Measurements from ENCODE around the gene SEMA4B.
"Not testable (repeated sequence)": the region's sequence is repeated elsewhere in the genome, so short reads cannot be mapped to it uniquely, and the experiment has no call there.

The SEMA4B gene

DNA sequence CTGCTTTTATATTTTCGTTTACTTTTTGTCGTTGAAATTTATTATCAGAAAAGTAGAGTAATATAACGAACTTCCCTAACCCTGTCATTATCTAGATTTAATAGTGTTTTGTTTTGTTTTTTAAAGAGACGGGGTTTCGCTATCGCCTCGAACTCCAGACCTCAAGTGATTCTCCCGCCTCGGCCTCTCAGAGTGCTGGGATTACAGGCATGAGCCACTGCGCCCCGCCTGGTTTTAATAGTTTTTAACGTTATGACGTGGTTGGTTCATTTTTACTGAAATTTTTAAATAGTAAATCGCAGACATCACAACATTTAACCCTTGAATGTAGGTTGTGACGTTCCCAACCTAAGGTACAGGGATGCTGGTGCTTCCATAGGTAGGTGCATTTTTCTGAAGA lies 65.4 kb downstream of the SEMA4B start:
- no peaks in the 10 kb centered on the region for H3K9me3 ChIP-seq
- TF ChIP-seq, protein P1, sequence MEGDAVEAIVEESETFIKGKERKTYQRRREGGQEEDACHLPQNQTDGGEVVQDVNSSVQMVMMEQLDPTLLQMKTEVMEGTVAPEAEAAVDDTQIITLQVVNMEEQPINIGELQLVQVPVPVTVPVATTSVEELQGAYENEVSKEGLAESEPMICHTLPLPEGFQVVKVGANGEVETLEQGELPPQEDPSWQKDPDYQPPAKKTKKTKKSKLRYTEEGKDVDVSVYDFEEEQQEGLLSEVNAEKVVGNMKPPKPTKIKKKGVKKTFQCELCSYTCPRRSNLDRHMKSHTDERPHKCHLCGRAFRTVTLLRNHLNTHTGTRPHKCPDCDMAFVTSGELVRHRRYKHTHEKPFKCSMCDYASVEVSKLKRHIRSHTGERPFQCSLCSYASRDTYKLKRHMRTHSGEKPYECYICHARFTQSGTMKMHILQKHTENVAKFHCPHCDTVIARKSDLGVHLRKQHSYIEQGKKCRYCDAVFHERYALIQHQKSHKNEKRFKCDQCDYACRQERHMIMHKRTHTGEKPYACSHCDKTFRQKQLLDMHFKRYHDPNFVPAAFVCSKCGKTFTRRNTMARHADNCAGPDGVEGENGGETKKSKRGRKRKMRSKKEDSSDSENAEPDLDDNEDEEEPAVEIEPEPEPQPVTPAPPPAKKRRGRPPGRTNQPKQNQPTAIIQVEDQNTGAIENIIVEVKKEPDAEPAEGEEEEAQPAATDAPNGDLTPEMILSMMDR (IDR thresholded peaks at IDR 0.05), result no peak
- peak overlapping the region; percentile 90 for H3K27ac ChIP-seq
- H3K27me3 ChIP-seq, result no peaks in the 10 kb centered on the region
- peaks cover 26 to 28% of the 10 kb centered on the region in 2 experiments for H3K4me1 ChIP-seq (ENCODE audit: control insufficient read depth in 1 of 2, insufficient read depth in 1 of 2, low read depth in 1 of 2, low read length in 1 of 2)
- H3K4me3 ChIP-seq (ENCODE audit: low read depth in 1 of 2, low read length in 1 of 2), result peak overlapping the region; percentile 85 to 88
- H3K36me3 ChIP-seq, result peaks cover 16% of the 10 kb centered on the region

DNA sequence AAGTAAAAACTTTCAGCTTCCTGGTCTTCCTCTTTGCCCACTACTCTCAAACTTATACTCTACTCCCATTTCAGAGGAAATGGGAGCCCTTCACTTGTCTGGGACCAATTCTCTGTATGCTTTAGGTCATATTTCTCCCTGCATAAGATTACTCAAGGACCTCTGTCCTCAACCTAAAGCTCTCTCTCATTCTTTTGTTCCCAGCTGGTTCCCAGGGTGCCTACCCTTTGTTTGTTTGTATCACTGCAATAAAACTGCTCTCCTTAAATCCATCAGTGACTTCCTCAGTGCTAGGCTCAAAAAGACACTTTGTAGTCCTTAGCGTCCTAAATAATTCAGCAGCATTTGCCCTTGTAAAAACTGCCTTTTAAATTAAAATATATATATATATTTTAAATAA lies 67.3 kb downstream of the SEMA4B start:
- H3K27me3 ChIP-seq, result no peaks in the 10 kb centered on the region
- no peaks in the 10 kb centered on the region for H3K9me3 ChIP-seq
- peaks cover 26 to 28% of the 10 kb centered on the region in 2 experiments for H3K4me1 ChIP-seq (ENCODE audit: control insufficient read depth in 1 of 2, insufficient read depth in 1 of 2, low read depth in 1 of 2, low read length in 1 of 2)
- H3K4me3 ChIP-seq (ENCODE audit: low read depth in 1 of 2, low read length in 1 of 2), result no peak overlapping the region
- TF ChIP-seq, protein P1 (IDR thresholded peaks at IDR 0.05), result no peak
- peaks cover 35% of the 10 kb centered on the region for H3K36me3 ChIP-seq
- H3K27ac ChIP-seq, result no peak overlapping the region

DNA sequence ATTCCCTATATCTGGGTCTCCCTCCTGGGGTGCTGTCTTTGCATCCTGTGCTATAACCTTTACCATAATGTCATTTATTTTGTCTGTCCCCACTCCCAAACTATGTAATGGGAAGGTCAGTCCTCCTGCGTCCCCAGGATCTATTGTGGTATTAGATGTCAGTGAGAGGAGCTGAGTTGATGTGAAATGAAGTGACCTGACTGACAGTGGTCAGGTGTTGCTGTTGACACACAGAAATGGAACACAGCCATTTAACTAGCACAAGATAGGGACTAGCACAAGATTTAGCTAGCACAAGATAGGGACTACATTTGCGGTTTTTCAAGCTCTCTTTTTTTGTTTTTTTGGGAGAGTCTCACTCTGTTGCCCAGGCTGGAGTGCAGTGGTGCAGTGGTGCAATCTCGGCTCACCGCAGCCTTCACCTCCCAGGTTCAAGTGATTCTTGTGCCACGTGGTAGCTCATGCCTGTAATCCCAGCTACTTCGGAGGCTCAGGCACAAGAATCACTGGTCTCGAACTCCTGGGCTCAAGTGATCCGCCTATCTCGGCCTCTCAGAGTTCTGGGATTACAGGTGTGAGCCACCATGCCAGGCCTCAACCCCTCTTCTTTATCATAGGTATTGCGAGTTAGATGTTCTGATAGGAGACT lies 69.5 kb downstream of the SEMA4B start:
- Histone ChIP-seq H3K36me3 (peaks cover 39% of the 10 kb centered on the region), H3K27me3 (no peaks in the 10 kb centered on the region), H3K4me3 (ENCODE audit: low read depth in 1 of 2, low read length in 1 of 2) (no peak overlapping the region), H3K9me3 (no peaks in the 10 kb centered on the region), H3K27ac (no peak overlapping the region), H3K4me1 (ENCODE audit: control insufficient read depth in 1 of 2, insufficient read depth in 1 of 2, low read depth in 1 of 2, low read length in 1 of 2) (peaks cover 15 to 17% of the 10 kb centered on the region in 2 experiments)
- TF ChIP-seq, protein P1 (IDR thresholded peaks at IDR 0.05), result no peak

DNA sequence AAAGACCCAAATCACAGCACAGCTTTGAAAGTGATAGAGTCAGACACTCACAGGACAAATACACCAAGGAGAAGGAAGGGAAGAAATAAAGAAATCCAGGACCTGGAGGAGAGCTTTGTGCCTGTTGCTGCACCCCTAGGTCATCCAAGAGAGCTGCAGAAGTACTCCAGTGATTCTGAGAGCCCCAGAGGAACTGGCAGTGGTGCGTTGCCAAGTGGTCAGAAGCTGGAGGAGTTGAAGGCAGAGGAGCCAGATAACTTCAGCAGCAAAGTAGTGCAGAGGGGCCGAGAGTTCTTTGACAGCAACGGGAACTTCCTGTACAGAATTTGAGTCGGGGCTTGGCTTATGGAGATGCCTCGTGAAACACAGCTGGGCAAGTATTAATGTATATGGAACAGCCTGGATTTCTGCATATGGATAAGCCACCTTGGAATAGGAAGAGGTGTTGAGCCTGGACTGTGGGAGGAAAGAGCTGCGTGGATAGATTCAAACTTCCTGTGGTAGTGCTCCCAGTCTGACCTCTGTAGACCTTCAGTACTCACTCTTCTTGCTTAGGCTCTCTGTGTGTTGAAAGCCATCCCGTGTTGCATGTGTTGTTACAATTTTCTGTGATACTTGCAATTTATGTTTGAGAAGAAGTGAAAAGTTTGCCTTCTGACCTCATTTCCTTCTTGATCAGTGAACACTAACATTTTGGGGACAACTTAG lies 70.5 kb downstream of the SEMA4B start:
- peaks cover 39% of the 10 kb centered on the region for H3K36me3 ChIP-seq
- H3K27ac ChIP-seq, result peak overlapping the region; percentile 0
- H3K4me1 ChIP-seq (ENCODE audit: control insufficient read depth in 1 of 2, insufficient read depth in 1 of 2, low read depth in 1 of 2, low read length in 1 of 2), result peaks cover 9 to 10% of the 10 kb centered on the region in 2 experiments
- H3K9me3 ChIP-seq, result no peaks in the 10 kb centered on the region
- H3K4me3 ChIP-seq (ENCODE audit: low read depth in 1 of 2, low read length in 1 of 2), result no peak overlapping the region
- TF ChIP-seq, protein P1 (IDR thresholded peaks at IDR 0.05), result no peak
- no peaks in the 10 kb centered on the region for H3K27me3 ChIP-seq

DNA sequence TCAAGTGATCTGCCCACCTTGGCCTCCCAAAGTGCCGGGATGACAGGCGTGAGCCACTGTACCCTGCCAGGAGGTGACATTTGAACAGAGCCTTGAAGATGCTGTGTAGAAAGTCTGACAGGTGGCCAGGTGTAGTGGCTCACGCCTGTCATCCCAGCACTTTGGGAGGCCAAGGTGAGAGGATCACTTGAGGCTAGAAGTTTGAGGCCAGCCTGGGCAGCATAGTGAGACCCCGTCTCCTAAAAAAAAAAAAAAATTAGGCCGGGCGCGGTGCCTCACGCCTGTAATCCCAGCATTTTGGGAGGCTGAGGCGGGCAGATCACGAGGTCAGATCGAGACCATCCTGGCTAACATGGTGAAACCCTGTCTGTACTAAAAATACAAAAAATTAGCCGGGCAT lies 77.3 kb downstream of the SEMA4B start:
- H3K36me3 ChIP-seq; H3K9me3 ChIP-seq; H3K4me1 ChIP-seq (ENCODE audit: control insufficient read depth in 1 of 2, insufficient read depth in 1 of 2, low read depth in 1 of 2, low read length in 1 of 2); H3K27me3 ChIP-seq; H3K4me3 ChIP-seq (ENCODE audit: low read depth in 1 of 2, low read length in 1 of 2); H3K27ac ChIP-seq: not testable (repeated sequence)
